Amygdala (tissue), 56 donors: Measurements from ENCODE around the gene RSPH6A.

Experiments
- DNase-seq, 56 donors: peaks; one replicate each; lab custom pipeline; 2025; lab: John Stamatoyannopoulos, UW

Gene RSPH6A

GRCh38 chr19:45825917-45826893, 11.1 kb upstream of the RSPH6A start:
- no peak for DNase-seq

GRCh38 chr19:45825263-45825605, 10.1 kb upstream of the RSPH6A start:
- DNase-seq, result no peak

- no peak for DNase-seq
Measured at GRCh38 chr19:45824531-45825262, 9.6 kb upstream of the RSPH6A start.

- peak in 22 of 56 donors; percentile 19 to 57 (median 34) for DNase-seq
Measured at GRCh38 chr19:45824041-45824471, 8.9 kb upstream of the RSPH6A start.

GRCh38 chr19:45823182-45823581, 8.1 kb upstream of the RSPH6A start:
- DNase-seq, result no peak

GRCh38 chr19:45822716-45823115, 7.6 kb upstream of the RSPH6A start:
- no peak for DNase-seq

- no peak for DNase-seq
Measured at GRCh38 chr19:45821570-45821969, 6.5 kb upstream of the RSPH6A start.

GRCh38 chr19:45821103-45821521, 6.0 kb upstream of the RSPH6A start:
- no peak for DNase-seq

- no peak for DNase-seq
Measured at GRCh38 chr19:45820413-45821102, 5.5 kb upstream of the RSPH6A start.

GRCh38 chr19:45819769-45820168, 4.7 kb upstream of the RSPH6A start:
- no peak for DNase-seq

GRCh38 chr19:45817725-45818301, 2.7 kb upstream of the RSPH6A start:
- no peak for DNase-seq

GRCh38 chr19:45817010-45817724, 2.1 kb upstream of the RSPH6A start:
- peak in 54 of 56 donors; percentile 16 to 85 (median 63) for DNase-seq

GRCh38 chr19:45816236-45817009, 1.3 kb upstream of the RSPH6A start:
- DNase-seq, result no peak

- DNase-seq, result peak in 3 of 56 donors; percentile 26 to 35 (median 32)
Measured at GRCh38 chr19:45815481-45816216, 541 bp upstream of the RSPH6A start.

- no peak for DNase-seq
Measured at GRCh38 chr19:45814166-45814780, 835 bp downstream of the RSPH6A start.

GRCh38 chr19:45812297-45812696, 2.8 kb downstream of the RSPH6A start:
- DNase-seq, result no peak

GRCh38 chr19:45809643-45810159, 5.4 kb downstream of the RSPH6A start:
- no peak for DNase-seq

GRCh38 chr19:45805719-45806118, 9.4 kb downstream of the RSPH6A start:
- no peak for DNase-seq
